ENCODE data around the gene VASH2.
"Not testable (repeated sequence)": the region's sequence is repeated elsewhere in the genome, so short reads cannot be mapped to it uniquely, and the experiment has no call there.

VASH2 gene

DNA sequence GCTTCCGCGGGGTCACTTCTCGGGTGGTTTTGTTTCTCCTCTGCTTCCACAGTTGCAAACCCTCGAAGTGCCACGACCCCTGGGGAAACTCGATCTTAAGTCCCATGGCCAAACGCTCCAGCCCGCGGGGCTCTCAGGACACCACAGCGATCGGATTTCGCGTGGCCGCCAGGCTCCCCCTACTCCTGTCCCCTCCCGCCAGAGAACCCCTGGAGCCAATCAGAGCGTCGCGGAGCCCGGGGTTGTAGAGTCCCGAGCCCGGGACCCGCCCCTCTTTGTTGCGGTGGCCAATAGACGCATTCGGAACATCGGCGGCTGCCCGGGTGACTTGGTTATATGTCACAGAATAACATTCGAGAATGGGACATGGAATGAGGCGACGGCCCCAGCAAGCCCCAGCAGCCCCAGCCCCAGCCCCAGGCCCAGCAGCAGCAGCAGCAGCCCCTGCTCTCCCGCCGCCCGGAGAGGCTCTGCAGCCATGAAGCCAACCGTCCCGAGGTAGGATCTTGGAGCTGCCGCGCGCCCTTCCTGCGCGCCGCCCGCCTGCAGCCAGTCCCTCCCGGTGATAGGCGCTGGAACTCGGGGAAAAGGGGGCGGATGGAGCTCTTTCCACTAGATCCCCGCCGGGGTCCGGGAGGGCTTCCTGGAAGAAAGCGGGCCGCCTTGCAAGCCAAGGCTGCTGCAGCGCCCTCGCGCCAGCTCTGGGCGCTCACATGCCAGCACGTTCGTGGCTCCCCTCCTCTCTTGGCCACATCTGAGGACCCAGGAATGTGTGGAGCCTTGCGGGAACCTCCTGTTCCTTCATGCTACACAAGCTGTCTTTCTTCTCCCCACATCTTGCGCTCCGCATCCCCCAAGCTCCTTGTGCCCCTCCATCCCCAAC is at the start of gene VASH2:
TSS of gene VASH2 (plus strand) at position 299 of the 883 bp plus-strand sequence. CDS start 1,002 bp downstream, outside the sequence.
- in situ Hi-C loops (cut with MboI; ENCODE audit: low sequenced_read_pairs), result no loop called here

DNA sequence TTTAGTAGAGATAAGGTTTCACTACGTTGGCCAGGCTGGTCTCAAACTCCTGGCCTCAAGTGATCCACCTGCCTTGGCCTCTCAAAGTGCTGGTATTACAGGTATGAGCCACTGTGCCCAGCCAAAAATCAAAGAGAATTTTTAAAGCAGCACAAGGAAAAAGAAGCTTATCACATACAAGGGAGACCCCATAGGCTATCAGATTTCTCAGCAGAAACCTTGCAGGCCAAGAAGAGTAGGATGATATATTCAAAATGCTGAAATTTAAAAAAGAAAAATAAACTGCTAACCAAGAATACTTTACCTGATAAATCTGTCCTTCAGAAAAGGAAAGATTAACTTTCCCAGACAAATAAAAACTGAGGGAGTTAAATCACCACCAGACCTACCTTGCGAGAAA is 49.1 kb upstream of the VASH2 start:
- in situ Hi-C loops (cut with MboI; ENCODE audit: low sequenced_read_pairs), result no loop called here

DNA sequence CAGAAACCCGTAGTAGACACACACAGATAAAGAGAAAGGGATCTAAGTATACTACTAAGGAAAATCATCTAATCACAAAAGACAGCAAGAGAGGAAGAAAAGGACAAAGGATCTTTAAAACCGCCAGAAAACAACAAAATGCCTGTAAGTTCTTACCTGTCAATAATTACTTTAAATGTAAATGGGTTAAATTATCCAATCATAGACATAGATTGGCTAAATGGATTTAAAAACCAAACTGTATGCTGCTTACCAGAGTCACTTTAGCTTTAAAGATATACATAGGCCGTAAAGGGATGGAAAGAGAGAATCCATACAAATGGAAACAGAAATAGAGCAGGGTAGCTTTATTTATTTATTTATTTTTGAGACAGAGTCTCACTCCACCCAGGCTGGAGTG is 48.3 kb upstream of the VASH2 start:
- in situ Hi-C loops (cut with MboI; ENCODE audit: low sequenced_read_pairs), result no loop called here

DNA sequence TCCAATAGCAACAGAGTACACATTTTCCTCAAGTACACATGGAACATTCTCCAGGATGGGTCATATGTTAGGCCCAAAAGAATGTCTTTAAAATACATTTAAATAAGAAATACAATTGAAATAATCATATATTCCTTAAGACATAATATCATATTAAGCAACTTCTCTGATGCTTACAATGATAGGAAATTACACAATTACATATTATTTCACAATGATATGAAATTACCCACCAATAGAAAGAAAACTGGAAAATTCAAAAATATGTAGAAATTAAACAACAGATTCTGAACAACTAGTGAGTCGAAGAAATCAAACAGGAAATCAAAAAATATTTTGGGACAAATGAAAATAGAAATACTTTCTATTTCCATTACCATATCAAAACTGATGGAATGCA is 46.7 kb upstream of the VASH2 start:
- in situ Hi-C loops (cut with MboI; ENCODE audit: low sequenced_read_pairs), result no loop called here

DNA sequence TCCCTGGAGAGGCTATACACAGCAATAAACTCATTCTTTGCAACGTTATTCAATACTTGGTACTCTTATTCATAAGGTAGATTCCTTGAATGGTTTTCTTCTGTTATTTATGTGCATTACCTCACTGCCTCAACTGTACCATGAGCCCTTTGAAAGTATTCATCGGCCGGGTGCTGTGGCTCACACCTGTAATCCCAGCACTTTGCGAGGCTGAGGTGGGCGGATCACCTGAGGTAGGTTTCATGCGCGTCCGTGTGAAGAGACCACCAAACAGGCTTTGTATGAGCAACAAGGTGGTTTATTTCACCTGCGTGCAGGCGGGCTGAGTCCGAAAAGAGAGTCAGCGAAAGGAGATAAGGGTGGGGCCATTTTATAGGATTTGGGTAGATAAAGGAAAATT is 42.3 kb upstream of the VASH2 start:
- in situ Hi-C loops (cut with MboI; ENCODE audit: low sequenced_read_pairs), result not testable (repeated sequence)

DNA sequence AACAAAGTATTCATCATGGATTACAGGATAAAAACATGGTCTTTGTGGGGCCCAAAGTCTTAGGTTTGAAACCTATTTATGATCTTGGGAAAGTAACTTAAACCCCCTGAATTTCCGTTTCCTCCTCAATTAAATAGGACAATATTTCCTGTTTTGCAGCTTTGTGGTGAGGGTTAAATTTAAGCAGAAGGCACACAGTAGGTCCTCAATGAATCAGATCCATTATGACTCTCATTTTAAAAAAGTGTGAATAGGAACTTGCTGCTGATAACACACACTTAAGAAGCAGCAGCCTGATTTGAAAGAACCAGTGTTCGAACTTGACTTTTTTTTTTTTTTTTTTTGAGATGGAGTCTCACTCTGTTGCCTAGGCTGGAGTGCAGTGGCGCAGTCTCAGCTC is 41.4 kb upstream of the VASH2 start:
- in situ Hi-C loops (cut with MboI; ENCODE audit: low sequenced_read_pairs), result no loop called here

DNA sequence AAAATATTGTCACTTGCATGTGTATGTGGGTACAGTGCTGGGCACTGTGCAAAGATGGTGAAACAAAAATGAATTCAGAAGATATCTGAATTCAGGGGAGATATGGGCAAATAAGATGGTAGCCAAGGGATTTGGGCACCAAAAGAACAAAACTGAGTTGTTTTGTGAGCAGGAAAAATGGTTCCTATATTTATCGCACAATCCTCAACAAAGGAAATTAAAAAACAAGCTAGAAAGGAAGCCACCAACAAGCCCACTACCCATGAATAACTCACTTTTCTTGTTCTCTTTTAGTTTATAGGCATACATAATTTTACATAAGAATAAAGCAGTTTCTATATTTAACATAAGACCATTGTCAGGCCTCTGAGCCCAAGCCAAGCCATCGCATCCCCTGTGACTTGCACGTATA is 40.7 kb upstream of the VASH2 start:
- in situ Hi-C loops (cut with MboI; ENCODE audit: low sequenced_read_pairs), result no loop called here

DNA sequence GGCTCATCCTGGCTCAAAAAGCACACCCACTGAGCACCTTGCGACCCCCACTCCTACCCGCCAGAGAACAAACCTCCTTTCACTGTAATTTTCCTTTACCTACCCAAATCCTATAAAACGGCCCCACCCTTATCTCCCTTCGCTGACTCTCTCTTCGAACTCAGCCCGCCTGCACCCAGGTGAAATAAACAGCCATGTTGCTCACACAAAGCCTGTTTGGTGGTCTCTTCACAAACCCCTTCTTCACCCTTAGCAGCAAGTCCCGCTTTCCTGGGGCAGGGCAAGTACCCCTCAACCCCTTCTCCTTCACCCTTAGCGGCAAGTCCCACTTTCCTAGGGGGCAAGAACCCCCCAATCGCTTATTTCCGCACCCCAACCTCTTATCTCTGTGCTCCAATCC is 40.1 kb upstream of the VASH2 start:
- in situ Hi-C loops (cut with MboI; ENCODE audit: low sequenced_read_pairs), result not testable (repeated sequence)

DNA sequence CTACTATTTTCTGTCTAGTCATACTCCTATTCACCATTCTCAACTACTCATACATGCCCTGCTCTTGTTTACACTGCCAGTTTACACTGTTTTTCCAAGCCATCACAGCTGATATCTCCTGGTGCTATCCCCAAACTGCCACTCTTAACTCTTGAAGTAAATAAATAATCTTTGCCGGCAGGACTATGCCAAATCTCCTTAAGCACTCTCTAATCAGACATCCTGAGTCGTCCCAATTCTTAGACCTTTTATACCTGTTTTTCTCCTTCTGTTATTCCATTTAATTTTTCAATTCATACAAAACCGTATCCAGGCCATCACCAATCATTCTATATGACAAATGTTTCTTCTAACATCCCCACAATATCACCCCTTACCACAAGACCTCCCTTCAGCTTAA is 36.7 kb upstream of the VASH2 start:
- in situ Hi-C loops (cut with MboI; ENCODE audit: low sequenced_read_pairs), result not testable (repeated sequence)

DNA sequence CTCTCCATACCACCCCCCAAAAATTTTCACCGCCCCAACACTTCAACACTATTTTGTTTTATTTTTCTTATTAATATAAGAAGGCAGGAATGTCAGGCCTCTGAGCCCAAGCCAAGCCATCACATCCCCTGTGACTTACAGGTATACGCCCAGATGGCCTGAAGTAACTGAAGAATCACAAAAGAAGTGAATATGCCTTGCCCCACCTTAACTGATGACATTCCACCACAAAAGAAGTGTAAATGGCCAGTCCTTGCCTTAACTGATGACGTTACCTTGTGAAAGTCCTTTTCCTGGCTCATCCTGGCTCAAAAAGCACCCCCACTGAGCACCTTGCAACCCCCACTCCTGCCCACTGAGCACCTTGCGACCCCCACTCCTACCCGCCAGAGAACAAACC is 36.2 kb upstream of the VASH2 start:
- in situ Hi-C loops (cut with MboI; ENCODE audit: low sequenced_read_pairs), result not testable (repeated sequence)

DNA sequence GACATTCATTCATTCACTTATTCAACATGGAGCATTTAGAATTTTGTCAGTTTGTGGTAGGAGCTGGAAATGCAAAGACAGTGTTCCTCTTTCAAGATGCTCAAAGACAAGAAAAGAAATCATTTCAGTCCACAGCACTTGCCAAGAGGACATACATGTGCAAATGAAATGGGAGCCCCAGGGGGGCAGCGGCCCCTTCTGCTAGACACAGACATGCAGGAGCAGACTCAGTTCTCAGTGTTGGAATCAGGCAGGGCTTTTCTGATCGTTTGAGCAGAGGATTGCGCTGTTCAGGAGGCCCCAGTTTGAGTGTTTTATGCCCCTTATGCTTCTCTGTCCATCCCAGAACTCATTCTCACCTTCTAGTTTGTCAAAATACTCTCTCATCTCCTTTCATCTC is 35.6 kb upstream of the VASH2 start:
- in situ Hi-C loops (cut with MboI; ENCODE audit: low sequenced_read_pairs), result no loop called here

DNA sequence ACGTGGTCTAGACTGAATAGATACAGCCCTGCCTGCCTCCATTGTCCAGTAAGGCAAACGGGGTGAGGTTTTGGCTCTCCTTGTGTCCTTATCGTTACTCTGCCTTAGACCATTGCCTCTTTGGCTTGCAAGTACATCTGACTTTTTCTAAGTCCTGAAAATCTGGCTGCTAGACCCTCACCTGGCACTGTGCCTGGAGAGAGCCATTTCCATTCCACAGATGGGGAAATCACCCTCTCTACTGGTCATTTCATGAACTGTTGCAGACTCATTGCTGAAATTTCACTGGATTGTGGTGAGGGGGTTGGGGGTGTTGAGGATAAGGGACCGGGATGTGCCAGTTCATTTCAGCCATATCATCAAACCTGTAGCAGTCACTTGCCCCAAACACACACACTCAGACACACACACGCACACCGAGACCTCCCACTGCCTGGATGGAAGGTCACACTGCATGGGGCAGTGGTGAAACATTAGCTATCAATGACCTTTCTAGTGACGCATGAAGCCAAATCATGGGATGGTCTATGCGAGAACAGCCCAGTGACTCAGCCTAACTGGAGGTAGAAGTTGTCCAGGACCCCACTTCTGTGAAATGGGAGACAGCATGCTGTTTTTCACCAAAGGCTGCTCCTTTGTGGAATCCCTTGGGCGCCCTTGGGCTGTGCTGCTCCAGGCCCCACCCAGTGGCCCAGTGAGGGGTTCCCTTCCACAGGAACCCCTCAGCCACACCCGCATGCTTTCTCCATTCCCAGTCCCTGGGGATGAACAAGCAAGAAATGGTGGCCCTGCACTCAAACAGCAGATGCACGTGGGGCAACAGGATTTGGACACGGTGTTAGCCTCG is 34.9 kb upstream of the VASH2 start:
- in situ Hi-C loops (cut with MboI; ENCODE audit: low sequenced_read_pairs), result no loop called here

DNA sequence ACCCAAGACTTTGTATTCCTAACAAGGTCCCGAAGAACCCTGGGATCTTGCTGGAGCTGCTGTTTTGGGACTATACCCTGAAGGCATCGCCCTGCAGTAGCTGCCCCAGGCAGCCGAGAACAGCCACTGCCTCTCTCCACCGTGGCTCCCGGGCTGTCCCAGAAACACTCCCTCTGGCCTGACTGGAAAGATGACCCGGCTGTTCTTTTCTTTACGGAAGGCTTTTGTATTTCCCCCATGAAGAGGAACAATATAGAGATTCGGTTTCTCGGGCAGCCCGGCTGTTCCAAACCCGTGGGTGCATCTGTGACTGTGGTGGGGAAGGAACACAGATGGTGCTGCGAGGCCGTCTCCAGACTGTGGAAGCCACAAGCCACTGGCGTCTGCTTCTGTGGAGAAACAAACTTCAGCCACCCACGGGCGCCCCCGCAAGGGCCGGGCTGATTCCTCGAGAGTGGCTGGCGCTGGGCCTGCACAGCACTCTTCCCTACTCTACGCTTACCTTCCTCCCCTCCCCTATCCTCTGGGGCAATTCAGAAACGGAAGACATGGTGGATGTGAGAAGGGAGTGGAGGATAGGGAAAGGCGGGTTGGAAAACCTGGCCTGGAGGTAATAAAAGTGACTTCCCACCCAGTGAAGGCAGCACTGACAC is 33.7 kb upstream of the VASH2 start:
- in situ Hi-C loops (cut with MboI; ENCODE audit: low sequenced_read_pairs), result no loop called here

DNA sequence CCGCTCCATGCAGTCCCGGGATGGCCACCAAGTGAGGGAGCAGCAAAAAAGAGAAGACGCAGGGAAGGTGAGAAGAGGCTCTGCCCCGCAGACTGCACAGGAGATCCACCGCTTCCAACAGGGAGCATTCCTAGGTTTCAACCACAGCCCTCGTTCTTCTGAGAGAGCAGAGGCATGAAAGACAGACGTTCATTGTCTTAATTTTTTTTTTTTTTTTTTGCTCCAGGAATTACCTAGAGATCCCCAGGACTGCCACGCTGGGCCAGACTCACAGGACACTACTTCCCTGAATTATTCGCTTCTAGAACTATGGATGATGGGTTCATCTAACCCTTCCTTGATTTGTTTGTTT is 33.2 kb upstream of the VASH2 start:
- in situ Hi-C loops (cut with MboI; ENCODE audit: low sequenced_read_pairs), result no loop called here

DNA sequence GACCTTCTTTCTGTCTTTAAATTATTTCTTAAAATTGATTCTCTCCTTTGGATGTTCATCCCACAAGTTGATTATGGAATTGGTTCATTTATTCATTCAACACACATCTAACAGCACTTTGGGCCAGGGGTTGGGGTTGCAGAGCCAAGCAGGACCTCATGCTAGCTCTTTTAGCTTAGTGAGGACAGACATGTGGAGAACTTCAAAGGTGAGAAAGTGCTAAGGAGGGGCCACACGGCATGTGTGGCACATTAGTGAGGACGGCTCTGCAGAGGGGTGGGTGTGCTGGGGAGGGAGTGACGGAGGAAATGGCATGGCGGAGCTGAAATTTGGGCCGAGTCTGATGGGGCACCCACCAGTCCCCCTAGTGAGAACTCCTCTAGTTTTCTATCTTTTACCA is 32.5 kb upstream of the VASH2 start:
- in situ Hi-C loops (cut with MboI; ENCODE audit: low sequenced_read_pairs), result no loop called here

DNA sequence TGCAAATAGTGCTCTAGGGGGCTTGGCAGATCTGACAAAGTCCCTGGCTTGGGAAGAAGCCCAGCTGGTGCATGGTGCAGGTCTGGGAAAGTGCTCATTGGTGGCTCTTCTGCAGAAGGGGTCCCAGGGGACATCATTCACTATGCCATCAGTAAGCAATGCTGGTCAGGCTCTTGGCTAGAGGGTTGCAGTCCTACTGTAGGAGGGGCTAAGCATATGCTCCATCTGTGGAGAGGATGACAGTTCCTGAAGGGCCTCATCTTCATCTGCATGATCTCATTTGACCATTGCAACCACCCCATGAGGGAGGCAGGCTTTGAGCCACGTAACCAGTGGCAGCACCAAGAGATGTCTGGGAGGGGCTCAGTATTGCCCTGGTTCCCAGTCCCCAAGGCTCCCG is 31.5 kb upstream of the VASH2 start:
- in situ Hi-C loops (cut with MboI; ENCODE audit: low sequenced_read_pairs), result no loop called here

DNA sequence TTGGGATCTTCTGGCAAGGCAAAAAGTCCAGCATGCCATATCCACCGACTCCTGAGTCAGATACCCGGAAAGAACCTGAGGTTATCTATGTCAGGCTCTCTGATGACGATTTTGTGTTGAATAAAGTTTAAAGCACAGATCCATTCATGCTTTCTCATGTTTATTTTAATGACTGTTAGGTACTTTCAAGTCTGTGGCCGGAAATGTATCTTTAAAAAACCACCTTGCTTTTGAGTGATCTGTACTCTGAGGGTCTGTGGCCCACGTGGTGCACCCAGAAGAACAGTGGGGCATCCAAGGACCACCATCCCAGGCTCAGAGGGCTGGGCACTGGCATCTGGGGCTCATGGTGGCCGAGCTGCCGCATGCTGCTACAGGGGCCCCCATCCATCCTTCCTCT is 30.1 kb upstream of the VASH2 start:
- in situ Hi-C loops (cut with MboI; ENCODE audit: low sequenced_read_pairs), result no loop called here

DNA sequence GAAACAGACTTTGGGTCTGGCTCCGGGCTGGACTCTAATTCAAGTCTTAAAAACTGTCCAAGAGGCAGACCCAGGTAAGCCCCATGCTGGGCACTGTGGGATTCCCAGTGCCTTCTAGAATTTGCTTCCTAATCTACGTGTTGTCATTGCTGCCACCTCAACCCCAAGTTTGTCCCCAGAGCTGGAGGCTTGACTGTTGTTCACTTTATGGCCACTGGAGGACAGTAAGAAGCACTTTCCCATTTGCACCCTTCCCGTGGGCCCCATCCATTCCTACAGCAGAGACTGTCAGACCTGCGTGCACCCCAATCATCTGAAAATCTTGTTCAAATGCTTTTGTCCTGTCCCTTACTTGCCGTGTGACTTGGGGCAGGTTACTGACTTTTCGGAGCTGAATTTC is 29.4 kb upstream of the VASH2 start:
- in situ Hi-C loops (cut with MboI; ENCODE audit: low sequenced_read_pairs), result no loop called here

DNA sequence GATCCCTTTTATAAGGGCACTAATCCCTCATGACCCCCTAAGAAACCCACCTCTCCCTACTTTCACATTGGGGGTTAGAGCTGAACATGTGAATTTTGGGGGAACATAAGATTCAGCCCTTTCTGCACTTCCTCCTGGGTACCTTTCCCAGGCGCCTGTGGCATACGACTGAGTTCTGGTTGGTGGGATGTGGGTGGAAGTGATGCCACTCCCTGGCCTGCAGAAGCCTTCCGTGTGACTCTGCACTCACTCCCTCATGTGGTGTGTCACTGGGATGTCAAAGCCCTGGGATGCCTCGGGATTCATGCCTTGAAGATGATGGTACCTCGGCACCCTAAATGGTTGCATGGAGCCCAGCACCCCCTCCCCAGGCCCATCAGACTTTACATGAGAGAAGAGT is 28.3 kb upstream of the VASH2 start:
- in situ Hi-C loops (cut with MboI; ENCODE audit: low sequenced_read_pairs), result no loop called here

DNA sequence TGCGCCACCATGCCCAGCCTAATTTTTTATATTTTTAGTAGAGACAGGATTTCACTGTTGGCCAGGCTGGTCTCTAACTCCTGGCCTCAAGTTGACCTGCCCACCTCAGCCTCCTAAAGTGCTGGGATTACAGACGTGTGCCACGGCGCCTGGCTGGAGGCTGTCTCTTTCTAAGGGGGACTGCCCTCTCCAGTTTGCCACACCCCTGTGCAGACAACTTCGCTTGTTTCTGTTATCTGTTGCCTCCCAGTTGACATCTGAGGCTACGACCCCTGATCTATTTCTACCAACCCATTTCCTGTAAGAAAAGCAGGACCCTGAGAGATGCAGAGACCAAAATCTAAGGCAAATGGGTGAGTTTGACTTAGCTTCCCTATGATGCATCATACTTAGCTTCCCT is 24.0 kb upstream of the VASH2 start:
- in situ Hi-C loops (cut with MboI; ENCODE audit: low sequenced_read_pairs), result no loop called here
